ENCODE measurements around the gene PPAT.

Gene PPAT

GRCh38 chr4:56345458-56345857 is 90.0 kb downstream of the PPAT start:
- Histone ChIP-seq H3K27me3 (ENCODE audit: control insufficient read depth in 3 of 3, insufficient read depth in 3 of 3, low read depth in 1 of 3, low read length in 3 of 3) (no peaks in the 10 kb centered on the region), H2BK15ac (ENCODE audit: low read length) (no peak overlapping the region), H2AK5ac (ENCODE audit: low read depth, low read length) (no peak overlapping the region), H3K79me1 (ENCODE audit: low read depth, low read length) (no peaks in the 10 kb centered on the region), H3K27ac (replicated peaks; ENCODE audit: low read length) (no peak overlapping the region), H3K4me1 (ENCODE audit: control insufficient read depth in 2 of 2, insufficient read depth in 1 of 2, low read depth in 1 of 2, low read length in 2 of 2) (no peaks in the 10 kb centered on the region), H3K18ac (ENCODE audit: low read length) (no peak overlapping the region), H3K4me3 (ENCODE audit: low read length in 2 of 2) (no peak overlapping the region), H3K23ac (ENCODE audit: low read depth, low read length, poor library complexity) (no peak overlapping the region), H3K4me2 (ENCODE audit: insufficient read depth, low read length, poor library complexity, severe bottlenecking) (no peak overlapping the region), H2AFZ (ENCODE audit: low read length) (no peak overlapping the region), H2BK120ac (ENCODE audit: low read depth, low read length) (no peak overlapping the region), H3K9me3 (replicated peaks in 1 of 2; ENCODE audit: control insufficient read depth in 2 of 2, insufficient read depth in 1 of 2, low read depth in 1 of 2, low read length in 2 of 2) (no peaks in the 10 kb centered on the region), H4K8ac (ENCODE audit: low read depth, low read length) (no peak overlapping the region), H3K36me3 (replicated peaks in 1 of 2; ENCODE audit: control insufficient read depth in 2 of 2, insufficient read depth in 2 of 2, low read length in 2 of 2) (peaks cover 6 to 31% of the 10 kb centered on the region in 2 donors), H3K4ac (ENCODE audit: low read length) (no peak overlapping the region), H4K91ac (ENCODE audit: low read depth, low read length, poor library complexity) (no peak overlapping the region), H2BK12ac (ENCODE audit: low read length) (no peak overlapping the region), H3K14ac (ENCODE audit: low read length) (no peak overlapping the region), H2BK5ac (ENCODE audit: low read length) (no peak overlapping the region), H3K9ac (ENCODE audit: low read depth, low read length, poor library complexity) (no peak overlapping the region)
- no peak for DNase-seq (ENCODE audit: low spot score)
- WGBS, 2 donors (ENCODE audit: extremely low coverage in 2 of 2, insufficient read length in 2 of 2, insufficient replicate concordance in 1 of 2) = no CpG with 5 or more reads among the region's 4 CpGs

Measured in neuronal stem cell (in vitro differentiated cells).